Stomach smooth muscle (tissue), 2 donors: ENCODE measurements around the gene MT1B.
A peak's percentile ranks its signal among the peaks of the same experiment; 100 is the strongest.

Source experiments
- H3K27ac ChIP-seq: one replicate; pipeline ENCODE4 v1.7.0; 2013; ENCODE audit warnings: mild to moderate bottlenecking, low read length, inconsistent platforms
- H3K27me3 ChIP-seq, 2 donors: one replicate each; pipeline ENCODE4 v1.7.0; 2013; ENCODE audit warnings: low read length in 2 of 2; ENCODE audit not compliant: insufficient read depth in 2 of 2, control insufficient read depth in 1 of 2
- H3K36me3 ChIP-seq, 2 donors: one replicate each; pipeline ENCODE4 v1.7.0; 2013; ENCODE audit warnings: low read length in 2 of 2; ENCODE audit not compliant: control insufficient read depth in 2 of 2, insufficient read depth in 2 of 2
- H3K4me1 ChIP-seq: one replicate; pipeline ENCODE4 v1.7.0; 2013; ENCODE audit warnings: low read length; ENCODE audit not compliant: control insufficient read depth, insufficient read depth
- H3K4me3 ChIP-seq, 2 donors: one replicate each; pipeline ENCODE4 v1.7.0; 2013; ENCODE audit warnings: low read length in 2 of 2
- H3K9ac ChIP-seq, 2 donors: one replicate each; pipeline ENCODE4 v1.7.0; 2013; ENCODE audit warnings: low read length in 2 of 2, mild to moderate bottlenecking in 1 of 2
- H3K9me3 ChIP-seq, 2 donors: one replicate each; pipeline ENCODE4 v1.7.0; 2013; ENCODE audit warnings: low read length in 2 of 2; ENCODE audit not compliant: control insufficient read depth in 2 of 2
- donor health status: healthy.
- donor health status: Pancreatic carcinoma.

Gene MT1B

DNA sequence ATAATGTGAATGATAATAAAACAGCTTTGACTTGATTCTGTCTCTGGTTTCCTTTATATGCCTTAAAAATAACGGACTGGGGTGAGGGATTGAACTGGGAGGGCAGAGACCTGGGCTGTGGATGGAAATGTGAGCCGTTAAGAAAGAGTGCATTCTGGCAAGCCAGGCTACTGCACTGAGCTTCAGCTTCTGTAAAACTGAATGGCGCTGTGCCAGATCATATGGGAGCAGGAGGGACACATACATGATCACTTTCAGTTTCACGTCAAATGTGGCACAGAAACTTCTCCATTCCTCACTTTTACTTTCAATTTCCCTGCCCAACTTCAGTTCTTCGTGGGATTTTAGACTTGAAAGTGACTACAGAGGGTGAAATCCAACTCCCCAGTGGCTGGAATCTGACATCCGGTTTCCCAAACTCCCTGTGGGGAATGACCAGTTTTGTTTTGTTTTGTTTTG is 42.2 kb upstream of the MT1B start:
- Histone ChIP-seq H3K9ac (peak overlapping the region; percentile 56 to 80), H3K27ac (peak overlapping the region; percentile 94), H3K36me3 (no peaks in the 10 kb centered on the region), H3K9me3 (no peaks in the 10 kb centered on the region), H3K4me3 (peak overlapping the region; percentile 84 to 88), H3K27me3 (no peaks in the 10 kb centered on the region), H3K4me1 (peaks cover 52% of the 10 kb centered on the region)

DNA sequence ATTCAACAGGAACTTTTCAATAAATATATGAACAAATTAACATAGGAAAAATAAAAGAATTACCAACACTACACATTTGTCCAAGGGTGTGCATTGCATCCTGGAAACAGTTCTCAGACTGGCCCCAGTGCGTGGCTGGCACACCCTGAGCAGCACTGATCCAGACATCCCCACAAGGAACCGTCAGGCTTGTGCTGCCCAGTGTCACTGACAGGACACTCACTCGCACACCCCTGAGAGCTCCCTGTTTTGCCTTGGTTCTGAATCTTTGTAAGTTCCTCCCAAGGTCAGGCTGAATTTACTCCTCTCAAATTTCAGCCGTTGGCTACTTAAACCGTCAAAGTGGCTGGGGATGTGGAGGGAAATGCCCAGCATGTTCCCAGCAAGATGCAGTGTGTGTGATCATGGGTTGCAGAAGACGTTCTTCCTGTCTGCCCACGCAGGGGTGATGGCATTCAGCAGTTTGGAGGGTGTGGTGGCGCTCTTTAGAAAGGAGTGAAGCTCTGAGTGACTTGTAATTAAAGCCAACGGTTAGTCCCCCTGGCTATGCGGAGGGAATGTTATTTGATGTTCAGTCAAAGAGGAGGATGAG is 41.6 kb upstream of the MT1B start:
- Histone ChIP-seq H3K9ac (peak overlapping the region; percentile 56 to 80), H3K27me3 (no peaks in the 10 kb centered on the region), H3K9me3 (no peaks in the 10 kb centered on the region), H3K27ac (peak overlapping the region; percentile 94), H3K4me3 (peak overlapping the region; percentile 84 to 88), H3K36me3 (no peaks in the 10 kb centered on the region), H3K4me1 (peaks cover 52% of the 10 kb centered on the region)

DNA sequence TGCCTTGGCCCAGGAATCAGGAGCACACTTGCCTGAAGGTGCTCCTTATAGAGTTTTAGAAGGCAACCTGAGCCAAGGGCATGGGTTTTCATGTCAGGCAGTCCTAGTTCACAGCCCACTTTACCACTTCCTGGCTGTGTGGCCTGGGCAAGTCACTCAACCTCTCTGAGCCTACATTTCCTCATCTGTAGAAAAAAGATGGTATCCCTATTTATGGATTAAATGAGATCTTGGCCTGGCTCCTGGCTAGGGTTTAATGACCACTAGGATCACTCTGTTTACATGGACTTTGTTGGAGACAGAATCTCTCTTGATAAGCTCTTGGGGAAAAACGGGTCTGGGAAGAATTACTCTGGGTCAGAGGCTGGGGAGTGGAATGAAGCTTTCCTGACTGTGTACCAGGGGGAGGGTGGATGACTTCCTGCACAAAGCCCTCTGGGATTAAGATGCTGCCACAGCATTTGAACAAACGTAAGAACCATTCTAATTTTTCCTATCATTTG is 41.0 kb upstream of the MT1B start:
- Histone ChIP-seq H3K27ac (peak overlapping the region; percentile 94), H3K27me3 (no peaks in the 10 kb centered on the region), H3K4me1 (peaks cover 52% of the 10 kb centered on the region), H3K4me3 (peak overlapping the region in 1 of 2 donors; percentile 88), H3K36me3 (no peaks in the 10 kb centered on the region), H3K9ac (peak overlapping the region in 1 of 2 donors; percentile 55), H3K9me3 (no peaks in the 10 kb centered on the region)

DNA sequence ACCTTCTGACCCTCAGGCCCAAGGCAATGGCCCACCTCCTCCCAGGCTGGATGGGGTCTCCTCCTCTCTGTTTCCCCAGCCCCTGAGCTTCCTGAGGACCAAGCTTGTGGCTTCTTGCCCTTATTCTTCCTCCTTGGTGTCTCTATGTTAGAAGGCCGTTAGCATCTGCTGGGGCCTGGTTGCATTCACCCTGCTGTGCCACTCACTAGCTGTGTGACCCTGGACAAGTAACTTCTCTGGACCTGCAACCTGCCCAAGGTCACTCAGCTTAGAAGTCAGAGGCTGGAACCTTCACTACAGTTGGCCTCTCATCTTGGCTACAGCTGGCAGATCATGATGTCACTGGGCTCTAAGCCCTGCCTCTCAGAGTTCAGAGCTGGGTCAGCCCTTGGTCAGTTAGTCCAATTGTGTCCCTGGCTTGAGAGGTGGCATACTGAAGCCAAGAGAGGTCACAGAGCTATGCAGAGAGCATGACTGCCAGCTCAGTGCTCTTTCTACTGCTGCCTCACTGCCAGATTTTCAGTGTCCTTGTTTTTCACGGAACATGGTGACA is 40.3 kb upstream of the MT1B start:
- Histone ChIP-seq H3K27ac (peak overlapping the region; percentile 94), H3K9ac (no peak overlapping the region), H3K27me3 (no peaks in the 10 kb centered on the region), H3K4me3 (peak overlapping the region in 1 of 2 donors; percentile 29), H3K4me1 (peaks cover 47% of the 10 kb centered on the region), H3K36me3 (no peaks in the 10 kb centered on the region), H3K9me3 (no peaks in the 10 kb centered on the region)

GRCh38 chr16:56613706-56614105 is 38.0 kb upstream of the MT1B start:
- Histone ChIP-seq H3K9me3 (no peaks in the 10 kb centered on the region), H3K9ac (no peak overlapping the region), H3K4me3 (no peak overlapping the region), H3K27ac (no peak overlapping the region), H3K4me1 (peaks cover 48% of the 10 kb centered on the region), H3K27me3 (no peaks in the 10 kb centered on the region), H3K36me3 (no peaks in the 10 kb centered on the region)

DNA sequence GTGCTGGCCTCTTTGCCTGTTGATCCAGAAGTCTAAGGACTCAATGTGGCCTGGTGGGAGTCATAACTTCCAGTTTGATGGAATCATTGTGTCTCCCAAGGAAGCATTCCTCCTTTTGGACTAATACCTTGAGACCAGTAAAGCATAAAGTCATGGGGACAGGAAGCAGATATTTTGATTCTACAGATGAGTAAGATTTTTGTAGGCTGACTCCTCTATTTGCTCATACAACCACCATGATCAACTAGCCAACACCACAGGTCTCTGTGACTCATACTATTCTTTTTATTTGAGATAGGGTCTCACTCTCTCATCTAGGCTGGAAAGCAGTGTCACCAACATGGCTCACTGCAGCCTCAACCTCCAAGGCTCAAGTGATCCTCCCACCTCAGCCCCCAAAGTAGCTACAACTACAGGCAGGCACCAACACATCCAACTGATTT is 37.1 kb upstream of the MT1B start:
- H3K27ac ChIP-seq = no peak overlapping the region
- H3K9ac ChIP-seq = no peak overlapping the region
- H3K4me3 ChIP-seq = no peak overlapping the region
- no peaks in the 10 kb centered on the region for H3K36me3 ChIP-seq
- no peaks in the 10 kb centered on the region for H3K9me3 ChIP-seq
- H3K27me3 ChIP-seq = no peaks in the 10 kb centered on the region
- H3K4me1 ChIP-seq = peaks cover 42% of the 10 kb centered on the region

- H3K4me1 ChIP-seq = peaks cover 35% of the 10 kb centered on the region
- H3K27me3 ChIP-seq = no peaks in the 10 kb centered on the region
- H3K9me3 ChIP-seq = no peaks in the 10 kb centered on the region
- no peak overlapping the region for H3K4me3 ChIP-seq
- no peaks in the 10 kb centered on the region for H3K36me3 ChIP-seq
- H3K27ac ChIP-seq = no peak overlapping the region
- H3K9ac ChIP-seq = no peak overlapping the region
Measured at GRCh38 chr16:56615353-56615752, 36.3 kb upstream of the MT1B start.

DNA sequence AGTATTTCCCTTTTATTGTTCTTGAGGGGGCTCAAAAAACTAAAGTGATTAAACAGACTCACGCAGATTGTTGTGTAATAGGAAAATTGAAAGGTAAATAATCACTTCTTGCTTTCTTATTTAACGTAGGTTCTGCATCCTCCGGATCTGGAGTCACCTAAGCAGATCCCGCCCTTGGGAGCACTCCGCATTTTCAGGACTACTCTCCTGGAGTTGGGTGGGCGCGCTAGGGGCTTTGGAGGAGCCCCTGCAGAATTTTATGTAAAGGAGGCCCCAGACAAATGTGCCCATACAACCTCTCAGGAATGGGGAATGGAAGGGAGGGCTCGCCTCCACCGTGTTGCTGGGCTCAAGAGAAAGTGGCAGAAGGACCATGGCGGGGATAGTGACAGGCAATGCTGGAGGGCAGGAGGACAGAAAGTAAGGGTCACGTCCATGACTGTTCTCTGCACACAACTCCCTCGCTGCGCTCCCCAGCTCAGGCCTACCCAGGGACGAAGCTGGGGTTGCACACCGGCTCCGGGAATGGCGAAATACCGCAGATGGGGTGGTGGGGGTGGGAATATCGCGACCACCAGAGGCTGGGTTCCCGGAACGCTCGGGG is 35.0 kb upstream of the MT1B start:
- H3K27ac ChIP-seq = peak overlapping the region; percentile 67
- H3K9ac ChIP-seq = peak overlapping the region; percentile 25 to 55
- no peaks in the 10 kb centered on the region for H3K36me3 ChIP-seq
- no peaks in the 10 kb centered on the region for H3K9me3 ChIP-seq
- H3K4me3 ChIP-seq = peak overlapping the region; percentile 42 to 75
- H3K4me1 ChIP-seq = peaks cover 22% of the 10 kb centered on the region
- no peaks in the 10 kb centered on the region for H3K27me3 ChIP-seq

DNA sequence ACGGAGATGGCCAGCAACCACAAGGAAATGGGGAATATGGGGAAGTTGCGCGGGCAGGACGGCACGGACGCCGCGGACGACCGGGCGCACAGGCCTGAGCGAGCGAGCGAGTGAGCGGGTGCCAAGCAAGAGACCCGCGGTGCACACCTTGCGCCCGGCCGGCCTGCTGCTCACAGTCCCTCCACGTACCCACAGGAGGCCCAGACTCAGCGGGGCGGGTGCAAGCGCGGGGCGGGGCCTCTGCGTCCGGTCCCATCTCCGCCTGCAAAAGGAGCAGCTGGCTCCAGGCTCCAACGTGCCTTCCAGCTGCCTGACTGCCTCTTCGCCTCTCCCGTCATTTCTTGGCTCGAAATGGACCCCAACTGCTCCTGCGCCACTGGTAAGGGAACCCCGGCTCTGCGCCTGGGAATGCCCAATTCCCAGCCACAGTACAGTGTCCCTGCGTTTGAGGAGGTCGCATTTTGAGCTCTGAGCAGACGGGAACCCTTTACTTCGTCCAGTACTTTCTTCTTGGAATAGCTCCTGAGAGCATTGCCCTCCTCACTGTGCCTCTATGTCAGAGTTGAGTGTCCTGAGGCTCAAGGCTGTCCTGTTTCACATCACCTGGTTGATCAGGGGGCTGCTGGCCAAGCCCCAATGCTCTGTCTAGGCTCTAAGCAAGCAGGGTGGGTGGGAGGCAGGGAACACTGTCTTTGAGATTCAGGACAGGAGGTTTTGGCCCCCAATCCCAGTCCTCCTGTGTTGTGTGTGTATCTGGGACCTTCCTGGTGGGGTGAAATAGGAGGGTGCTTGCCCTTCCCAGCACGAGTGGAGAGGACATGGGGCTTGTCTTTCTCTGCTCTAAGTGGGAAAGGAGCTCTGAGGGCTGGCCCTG is 34.2 kb upstream of the MT1B start:
- peaks cover 21% of the 10 kb centered on the region for H3K4me1 ChIP-seq
- H3K9ac ChIP-seq = peak overlapping the region; percentile 50 to 75
- H3K36me3 ChIP-seq = no peaks in the 10 kb centered on the region
- no peaks in the 10 kb centered on the region for H3K27me3 ChIP-seq
- H3K4me3 ChIP-seq = peak overlapping the region; percentile 42 to 75
- no peaks in the 10 kb centered on the region for H3K9me3 ChIP-seq
- H3K27ac ChIP-seq = peak overlapping the region; percentile 67

GRCh38 chr16:56618138-56618537 is 33.5 kb upstream of the MT1B start:
- no peaks in the 10 kb centered on the region for H3K36me3 ChIP-seq
- no peaks in the 10 kb centered on the region for H3K27me3 ChIP-seq
- no peaks in the 10 kb centered on the region for H3K9me3 ChIP-seq
- H3K9ac ChIP-seq = no peak overlapping the region
- peaks cover 21% of the 10 kb centered on the region for H3K4me1 ChIP-seq
- peak overlapping the region in 1 of 2 donors; percentile 75 for H3K4me3 ChIP-seq
- H3K27ac ChIP-seq = no peak overlapping the region
